ENCODE results near the gene ZNF483.

GRCh38 chr9:111531716-111532115, 6.7 kb downstream of the ZNF483 start:
- TF ChIP-seq, protein P1, sequence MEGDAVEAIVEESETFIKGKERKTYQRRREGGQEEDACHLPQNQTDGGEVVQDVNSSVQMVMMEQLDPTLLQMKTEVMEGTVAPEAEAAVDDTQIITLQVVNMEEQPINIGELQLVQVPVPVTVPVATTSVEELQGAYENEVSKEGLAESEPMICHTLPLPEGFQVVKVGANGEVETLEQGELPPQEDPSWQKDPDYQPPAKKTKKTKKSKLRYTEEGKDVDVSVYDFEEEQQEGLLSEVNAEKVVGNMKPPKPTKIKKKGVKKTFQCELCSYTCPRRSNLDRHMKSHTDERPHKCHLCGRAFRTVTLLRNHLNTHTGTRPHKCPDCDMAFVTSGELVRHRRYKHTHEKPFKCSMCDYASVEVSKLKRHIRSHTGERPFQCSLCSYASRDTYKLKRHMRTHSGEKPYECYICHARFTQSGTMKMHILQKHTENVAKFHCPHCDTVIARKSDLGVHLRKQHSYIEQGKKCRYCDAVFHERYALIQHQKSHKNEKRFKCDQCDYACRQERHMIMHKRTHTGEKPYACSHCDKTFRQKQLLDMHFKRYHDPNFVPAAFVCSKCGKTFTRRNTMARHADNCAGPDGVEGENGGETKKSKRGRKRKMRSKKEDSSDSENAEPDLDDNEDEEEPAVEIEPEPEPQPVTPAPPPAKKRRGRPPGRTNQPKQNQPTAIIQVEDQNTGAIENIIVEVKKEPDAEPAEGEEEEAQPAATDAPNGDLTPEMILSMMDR (optimal IDR thresholded peaks at IDR 0.05 in 1 of 3, IDR thresholded peaks at IDR 0.05 in 1 of 3, conservative IDR thresholded peaks at IDR 0.05 in 1 of 3; ENCODE audit: extremely low read depth in 1 of 3, insufficient read depth in 2 of 3, low read length in 3 of 3): no peak
- no peak for TF ChIP-seq EZH2 (IDR thresholded peaks at IDR 0.05; ENCODE audit: low read length)

Data from keratinocyte (primary cell).